WERI-Rb-1 (cell line): ENCODE results near the gene CCR6.

Experiments
- DNase-seq: peaks from one replicate; pipeline ENCODE4 v3.0.0-alpha.2; 2020
- H3K27ac ChIP-seq: fragments of 250-450 bp; sonication (Bioruptor Pico); 2 replicates; pipeline ENCODE4 v1.5.1; 2020; ENCODE audit warnings: mild to moderate bottlenecking, moderate library complexity
- H3K27me3 ChIP-seq: fragments of 250-450 bp; sonication (Bioruptor Pico); 2 replicates; pipeline ENCODE4 v1.5.1; 2021; ENCODE audit warnings: mild to moderate bottlenecking, low read depth, moderate library complexity; ENCODE audit not compliant: insufficient read depth, severe bottlenecking
- H3K36me3 ChIP-seq: fragments of 250-450 bp; sonication (Bioruptor Pico); 2 replicates; pipeline ENCODE4 v1.5.1; 2020; ENCODE audit warnings: mild to moderate bottlenecking, moderate library complexity
- H3K4me3 ChIP-seq: 2 replicates; pipeline ENCODE4 v1.5.1; 2011; ENCODE audit warnings: low read depth, mild to moderate bottlenecking, control low read depth, low read length
- H3K9me3 ChIP-seq: fragments of 250-450 bp; sonication (Bioruptor Pico); 2 replicates; pipeline ENCODE4 v1.5.1; 2021; ENCODE audit warnings: mild to moderate bottlenecking, moderate library complexity; ENCODE audit not compliant: severe bottlenecking
- TF ChIP-seq, protein P1 (sequence below): IDR thresholded peaks from 2 replicates; pipeline ENCODE4 v1.5.1; 2011; ENCODE audit warnings: low read depth, mild to moderate bottlenecking, control low read depth, inconsistent platforms, low read length

Gene CCR6

DNA sequence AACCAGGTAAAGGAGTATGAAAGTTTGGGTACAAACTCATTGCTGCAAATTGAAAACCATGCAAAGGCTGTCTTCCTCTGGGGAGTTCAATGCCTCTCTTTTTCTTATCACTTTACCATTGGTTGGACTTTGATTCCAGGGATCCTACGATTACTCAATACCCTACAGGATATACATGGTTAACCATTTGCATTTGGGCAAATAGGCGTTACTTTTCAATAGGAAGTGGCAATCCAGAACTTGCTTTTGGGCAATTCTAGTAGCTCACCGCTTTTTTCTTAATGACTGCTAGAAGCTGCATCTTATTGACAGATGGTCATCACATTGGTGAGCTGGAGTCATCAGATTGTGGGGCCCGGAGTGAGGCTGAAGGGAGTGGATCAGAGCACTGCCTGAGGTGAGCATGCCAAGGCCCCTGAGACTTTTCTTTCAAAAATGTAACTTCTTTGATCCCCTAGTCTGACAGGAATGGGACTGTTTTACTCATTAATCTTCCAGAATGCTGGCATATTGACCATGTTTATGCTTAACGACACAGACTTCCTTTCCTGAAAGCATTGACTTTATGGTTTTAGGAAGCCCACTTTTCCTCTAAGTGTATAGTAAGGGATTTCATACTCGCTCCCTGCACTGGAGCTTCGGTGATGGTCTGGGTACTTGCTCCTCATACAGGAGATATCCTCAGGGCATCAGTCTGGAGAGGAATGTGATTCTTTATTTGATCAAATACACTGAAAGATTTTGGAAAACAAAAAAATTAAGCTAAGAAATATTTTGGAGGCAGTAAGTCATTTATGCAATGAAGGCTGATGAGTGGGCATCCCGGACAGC is at the start of gene CCR6:
TSS of gene CCR6 (plus strand) at position 270 of the 831 bp plus-strand sequence. CDS start 13,039 bp downstream, outside the sequence.
- H3K9me3 ChIP-seq, result no peaks in the 10 kb centered on the region
- no peaks in the 10 kb centered on the region for H3K36me3 ChIP-seq
- DNase-seq, result no peak
- no peak within 1 kb of the TSS for H3K27ac ChIP-seq
- TF ChIP-seq, protein P1, sequence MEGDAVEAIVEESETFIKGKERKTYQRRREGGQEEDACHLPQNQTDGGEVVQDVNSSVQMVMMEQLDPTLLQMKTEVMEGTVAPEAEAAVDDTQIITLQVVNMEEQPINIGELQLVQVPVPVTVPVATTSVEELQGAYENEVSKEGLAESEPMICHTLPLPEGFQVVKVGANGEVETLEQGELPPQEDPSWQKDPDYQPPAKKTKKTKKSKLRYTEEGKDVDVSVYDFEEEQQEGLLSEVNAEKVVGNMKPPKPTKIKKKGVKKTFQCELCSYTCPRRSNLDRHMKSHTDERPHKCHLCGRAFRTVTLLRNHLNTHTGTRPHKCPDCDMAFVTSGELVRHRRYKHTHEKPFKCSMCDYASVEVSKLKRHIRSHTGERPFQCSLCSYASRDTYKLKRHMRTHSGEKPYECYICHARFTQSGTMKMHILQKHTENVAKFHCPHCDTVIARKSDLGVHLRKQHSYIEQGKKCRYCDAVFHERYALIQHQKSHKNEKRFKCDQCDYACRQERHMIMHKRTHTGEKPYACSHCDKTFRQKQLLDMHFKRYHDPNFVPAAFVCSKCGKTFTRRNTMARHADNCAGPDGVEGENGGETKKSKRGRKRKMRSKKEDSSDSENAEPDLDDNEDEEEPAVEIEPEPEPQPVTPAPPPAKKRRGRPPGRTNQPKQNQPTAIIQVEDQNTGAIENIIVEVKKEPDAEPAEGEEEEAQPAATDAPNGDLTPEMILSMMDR, result no peak
- H3K4me3 ChIP-seq, result no peak within 1 kb of the TSS
- no peaks in the 10 kb centered on the region for H3K27me3 ChIP-seq

DNA sequence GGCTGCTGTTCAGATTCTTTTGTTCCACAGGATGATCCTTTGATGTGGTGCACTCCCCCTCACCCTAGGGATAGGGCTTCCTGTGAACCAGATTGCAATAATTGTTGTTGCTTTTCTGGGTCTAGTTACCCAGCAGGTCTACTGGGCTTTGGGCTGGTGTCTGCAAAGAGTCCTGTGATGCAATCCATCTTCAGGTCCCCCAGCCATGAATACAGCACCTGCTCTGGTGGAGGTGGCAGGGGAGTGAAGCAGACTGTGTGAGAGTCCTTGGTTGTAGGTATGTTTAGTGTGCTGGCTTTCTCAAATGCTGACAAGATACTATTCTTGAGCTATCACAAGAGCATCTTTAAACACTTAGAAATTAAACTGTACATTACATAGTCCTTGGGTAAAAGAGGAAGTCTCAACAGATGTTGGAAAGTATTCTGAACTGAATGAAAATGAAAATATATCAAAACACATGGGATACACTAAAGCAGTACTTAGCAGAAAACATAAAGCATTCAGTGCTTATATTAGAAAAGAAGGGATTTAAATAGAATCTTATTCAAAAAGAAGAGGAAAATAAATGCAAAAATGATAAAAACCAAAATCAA is 49.1 kb upstream of the CCR6 start:
- Histone ChIP-seq H3K27me3 (no peaks in the 10 kb centered on the region), H3K27ac (no peak overlapping the region), H3K36me3 (no peaks in the 10 kb centered on the region), H3K9me3 (no peaks in the 10 kb centered on the region), H3K4me3 (no peak overlapping the region)
- TF ChIP-seq, protein P1, result no peak
- DNase-seq, result no peak

DNA sequence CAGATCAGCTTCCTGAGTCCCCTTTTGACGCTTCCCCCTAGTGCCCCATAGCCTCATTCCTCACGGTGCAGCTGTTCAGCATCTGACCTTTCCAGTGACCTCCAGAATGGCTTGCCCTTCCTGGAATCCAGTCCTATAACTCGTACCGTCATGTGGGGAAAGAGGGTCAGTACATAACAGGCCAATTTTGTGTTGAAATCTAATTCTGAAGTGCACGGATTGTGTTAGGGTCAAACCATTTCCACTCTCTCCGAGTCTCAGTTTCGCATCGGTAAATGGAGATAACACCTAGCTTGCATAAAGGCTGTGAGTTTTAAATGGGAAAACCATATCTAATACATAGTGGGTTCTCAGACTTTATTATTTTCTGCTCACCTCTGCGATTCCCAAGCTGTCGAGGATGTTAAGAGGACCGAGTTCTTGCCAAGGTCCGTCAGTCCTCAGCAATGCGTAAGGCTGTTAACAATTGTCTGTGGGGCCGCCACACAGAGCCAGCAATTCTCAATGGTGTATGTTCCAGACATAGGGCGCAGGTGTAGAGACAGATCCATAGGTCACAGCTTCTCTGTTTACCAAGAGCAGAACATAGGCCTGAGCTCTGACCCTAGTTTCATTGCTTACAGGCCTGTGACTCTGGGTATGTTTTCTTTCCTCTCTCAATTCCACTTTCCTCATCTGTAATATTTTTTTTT is 45.5 kb upstream of the CCR6 start:
- no peak overlapping the region for H3K4me3 ChIP-seq
- H3K9me3 ChIP-seq, result no peaks in the 10 kb centered on the region
- H3K27ac ChIP-seq, result no peak overlapping the region
- H3K27me3 ChIP-seq, result no peaks in the 10 kb centered on the region
- no peaks in the 10 kb centered on the region for H3K36me3 ChIP-seq
- no peak for DNase-seq
- TF ChIP-seq, protein P1, result no peak

DNA sequence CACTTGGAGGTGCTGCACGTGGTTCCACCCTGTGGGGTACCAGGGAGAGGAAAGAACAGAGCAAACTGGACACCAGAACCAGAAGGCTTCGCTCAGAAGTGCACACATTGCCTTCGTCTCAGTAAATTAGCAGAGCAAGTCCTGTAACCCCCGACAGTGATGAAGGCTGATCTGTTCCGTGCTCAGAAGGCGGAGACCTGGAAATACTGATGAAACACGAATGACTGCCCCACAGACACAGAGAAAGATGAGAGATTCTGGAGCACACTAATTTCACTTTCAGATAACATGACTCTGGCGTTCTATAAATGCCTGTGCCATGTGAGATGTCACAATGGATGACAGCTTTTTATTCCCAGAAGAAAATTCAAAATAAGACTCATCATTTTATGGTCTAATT is 44.2 kb upstream of the CCR6 start:
- DNase-seq, result no peak
- TF ChIP-seq, protein P1, result no peak
- Histone ChIP-seq H3K27ac (no peak overlapping the region), H3K27me3 (no peaks in the 10 kb centered on the region), H3K9me3 (no peaks in the 10 kb centered on the region), H3K36me3 (no peaks in the 10 kb centered on the region), H3K4me3 (no peak overlapping the region)

DNA sequence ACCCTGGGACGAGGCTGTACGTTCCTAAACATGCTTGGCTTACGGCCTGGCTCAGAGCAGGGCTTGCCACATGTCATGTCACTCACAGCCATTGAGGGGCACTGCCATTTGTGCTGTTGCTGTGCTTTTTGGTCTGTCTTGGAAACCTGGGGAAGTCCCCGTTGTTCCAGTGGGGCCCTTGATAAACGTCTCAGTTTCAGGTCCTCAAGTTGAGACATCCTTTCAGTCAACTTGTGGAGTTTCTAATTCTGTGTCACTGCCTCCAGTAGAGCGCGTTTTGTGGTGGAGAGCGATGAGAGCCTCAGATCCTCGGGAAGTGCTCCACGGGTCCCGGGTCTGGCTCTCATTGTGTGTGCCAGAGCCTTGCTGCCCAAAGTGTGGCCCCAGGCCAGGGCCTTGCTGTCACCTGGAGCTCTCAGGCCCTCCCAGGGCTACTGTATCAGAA is 43.0 kb upstream of the CCR6 start:
- no peaks in the 10 kb centered on the region for H3K36me3 ChIP-seq
- H3K4me3 ChIP-seq, result no peak overlapping the region
- TF ChIP-seq, protein P1, result no peak
- no peaks in the 10 kb centered on the region for H3K9me3 ChIP-seq
- DNase-seq, result no peak
- H3K27ac ChIP-seq, result no peak overlapping the region
- H3K27me3 ChIP-seq, result no peaks in the 10 kb centered on the region
